GM10266 (cell line): Measurements from ENCODE around the gene UGGT2.
"Not testable (repeated sequence)": the region's sequence is repeated elsewhere in the genome, so short reads cannot be mapped to it uniquely, and the experiment has no call there.

Experiments used
- DNase-seq: peaks from one replicate; pipeline ENCODE4 v3.0.0; 2012; ENCODE audit errors: extremely low spot score
- CTCF ChIP-seq: IDR thresholded peaks from 2 replicates; pipeline ENCODE4 v1.5.1; 2012; ENCODE audit warnings: mild to moderate bottlenecking, low read depth; ENCODE audit not compliant: control insufficient read depth, insufficient read depth; ENCODE audit errors: missing control alignments

Gene UGGT2

GRCh38 chr13:95797016-95797415, 256.2 kb downstream of the UGGT2 start:
- no peak for TF ChIP-seq CTCF
- no peak for DNase-seq

GRCh38 chr13:95793781-95794180, 259.4 kb downstream of the UGGT2 start:
- DNase-seq, result no peak
- no peak for TF ChIP-seq CTCF

- no peak for TF ChIP-seq CTCF
- DNase-seq, result no peak
These were observed 260.1 kb downstream of the UGGT2 start for GRCh38 chr13:95793018-95793555.

- no peak for DNase-seq
- no peak for TF ChIP-seq CTCF
These were observed 262.0 kb downstream of the UGGT2 start for GRCh38 chr13:95791084-95791722.

- not testable (repeated sequence) for DNase-seq
These were observed 263.9 kb downstream of the UGGT2 start for GRCh38 chr13:95789315-95789714.

- no peak for DNase-seq
- TF ChIP-seq CTCF, result no peak
These were observed 265.1 kb downstream of the UGGT2 start for GRCh38 chr13:95788100-95788463.

GRCh38 chr13:95787356-95788099, 265.7 kb downstream of the UGGT2 start:
- no peak for TF ChIP-seq CTCF
- no peak for DNase-seq

GRCh38 chr13:95784900-95785290, 268.3 kb downstream of the UGGT2 start:
- no peak for DNase-seq
- no peak for TF ChIP-seq CTCF
